Gastroesophageal sphincter (tissue), 4 donors: ENCODE measurements around the gene ST6GALNAC1. TPM values are rescaled to one million over a fixed set of nuclear protein-coding genes. Genes with fewer than 3 reads are reported as not detected.
A peak's percentile ranks its signal among the peaks of the same experiment; 100 is the strongest.

ENCODE experiments used
- ATAC-seq: fragments of 150-250 bp; one replicate; pipeline ENCODE4 v1.9.1; 2016; ENCODE audit warnings: mild to moderate bottlenecking, moderate library complexity
- H3K27ac ChIP-seq, 4 donors: fragments of 200-600 bp; sonication (generic) in 3 of 4; 1 replicate in 3 of 4; 2 replicates in 1 of 4; pipeline ENCODE4 v1.5.1; 2016 to 2019
- H3K27me3 ChIP-seq: fragments of 200-600 bp; sonication (generic); one replicate; pipeline ENCODE4 v1.5.1; 2019
- H3K36me3 ChIP-seq, 2 donors: fragments of 200-600 bp; sonication (generic); one replicate each; pipeline ENCODE4 v1.5.1; 2019; ENCODE audit warnings: control low read depth in 1 of 2
- H3K4me1 ChIP-seq, 3 donors: fragments of 200-600 bp; sonication (generic); 1 replicate in 2 of 3; 2 replicates in 1 of 3; pipeline ENCODE4 v1.5.1; 2016 to 2019; ENCODE audit warnings: control low read depth in 2 of 3
- H3K4me3 ChIP-seq, 2 donors: fragments of 200-600 bp; sonication (generic); one replicate each; pipeline ENCODE4 v1.5.1; 2019; ENCODE audit warnings: mild to moderate bottlenecking in 1 of 2, moderate library complexity in 1 of 2
- H3K9me3 ChIP-seq, 3 donors: fragments of 200-600 bp; sonication (generic); one replicate each; pipeline ENCODE4 v1.5.1; 2017 to 2019; ENCODE audit warnings: control low read depth in 2 of 3
- EP300 ChIP-seq: sonication (generic); formaldehyde crosslinking; IDR thresholded peaks from one replicate; pipeline ENCODE4 v1.6.1; 2017; ENCODE audit warnings: antibody characterized with exemption, mild to moderate bottlenecking
- POLR2A ChIP-seq, 2 donors: fragments of 450-650 bp; IDR thresholded peaks; one replicate each; pipeline ENCODE4 v1.6.1; 2017; ENCODE audit warnings: antibody characterized with exemption in 2 of 2, mild to moderate bottlenecking in 2 of 2, moderate library complexity in 1 of 2
- POLR2AphosphoS5 ChIP-seq: sonication (generic); formaldehyde crosslinking; IDR thresholded peaks from one replicate; pipeline ENCODE4 v1.6.1; 2017; ENCODE audit warnings: antibody characterized with exemption
- WGBS, 2 donors: methylation state at CpG; one replicate each; pipeline ENCODE4 v1.1.5; 2018; ENCODE audit warnings: low coverage in 1 of 2; 5-methylcytosine and 5-hydroxymethylcytosine counted together
- total RNA-seq, 4 donors: library from RNA; depleted of rRNA; stranded (reverse); fragments of >200 nt; gene quantifications; one replicate each; pipeline ENCODE4 v1.1.0, GENCODE V29; 2016
- TF ChIP-seq, protein P1 (sequence below), 4 experiments: fragments of 200-600 bp in 2 of 4; fragments of 450-650 bp in 2 of 4; sonication (generic) in 1 of 4; IDR thresholded peaks; one replicate each; pipeline ENCODE4 v1.5.1; 2017 to 2019; ENCODE audit warnings: antibody characterized with exemption in 4 of 4, mild to moderate bottlenecking in 2 of 4, moderate library complexity in 2 of 4

Gene ST6GALNAC1
- total RNA-seq, 4 donors from 2014 or later, result 0.47 to 9.6 (median 3.7) TPM

DNA sequence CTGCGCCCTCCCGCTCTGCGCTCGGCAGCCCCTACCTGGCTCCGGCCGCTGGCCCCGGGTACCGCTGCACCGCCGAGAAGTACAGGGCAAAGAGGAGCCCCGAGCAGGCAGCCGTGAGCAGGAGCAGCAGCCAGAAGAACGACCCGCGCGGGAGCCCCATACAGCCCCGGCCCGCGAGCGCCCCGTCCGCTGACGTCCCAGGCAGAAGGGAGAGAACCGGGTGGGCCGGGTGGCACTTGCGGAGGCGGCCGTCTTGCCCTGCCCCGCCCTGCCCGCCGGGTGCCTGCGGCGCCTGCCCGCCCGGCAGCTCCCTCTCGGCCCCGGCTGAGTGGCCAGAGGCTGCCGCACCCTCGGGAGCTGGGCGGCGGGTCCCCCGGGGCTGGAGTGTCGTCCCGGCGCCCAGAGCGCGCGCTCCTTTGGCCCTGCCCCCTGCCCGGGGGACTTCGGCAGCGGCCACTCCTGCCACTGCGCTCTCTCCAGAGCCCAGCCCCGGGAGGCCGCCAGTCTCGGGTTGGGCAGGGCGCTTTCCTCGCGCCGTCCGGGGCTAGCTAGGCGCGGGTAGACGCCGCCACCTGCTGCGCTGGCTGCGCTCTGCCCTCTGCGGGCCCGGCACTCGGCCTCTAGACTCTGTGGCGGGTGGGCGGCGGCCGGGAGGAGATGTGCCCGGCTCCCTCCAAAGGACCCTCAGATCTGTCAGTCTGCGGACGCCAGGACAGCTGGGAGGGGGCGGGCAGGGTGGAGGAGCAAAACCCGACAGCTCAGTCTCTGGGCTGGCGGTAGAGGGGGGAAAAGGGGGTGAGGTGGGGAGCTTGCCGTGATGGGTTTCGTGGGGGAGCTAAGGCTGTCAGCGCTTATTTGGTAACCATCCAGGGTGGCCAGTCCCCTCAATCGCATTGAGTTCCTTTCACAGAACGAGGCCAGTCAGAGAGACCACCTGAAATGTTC lies 57.6 kb downstream of the ST6GALNAC1 start, which contains the start of gene ST6GALNAC2:
Gene ST6GALNAC2, minus strand, starts transcription at position 212 of the 945 bp plus-strand sequence. Its CDS starts 52 bp downstream, at position 160.
- no peaks in the 10 kb centered on the region for H3K9me3 ChIP-seq
- no peaks in the 10 kb centered on the region for H3K36me3 ChIP-seq
- H3K27ac ChIP-seq, result peak within 1 kb of the TSS in 3 of 4 donors; percentile 51 to 76 (median 69)
- H3K4me3 ChIP-seq, result peak within 1 kb of the TSS; percentile 32 to 67
- TF ChIP-seq POLR2AphosphoS5 (no peak), POLR2A (IDR thresholded peaks at IDR 0.05) (peak; percentile 35 to 43)
- TF ChIP-seq, protein P1, sequence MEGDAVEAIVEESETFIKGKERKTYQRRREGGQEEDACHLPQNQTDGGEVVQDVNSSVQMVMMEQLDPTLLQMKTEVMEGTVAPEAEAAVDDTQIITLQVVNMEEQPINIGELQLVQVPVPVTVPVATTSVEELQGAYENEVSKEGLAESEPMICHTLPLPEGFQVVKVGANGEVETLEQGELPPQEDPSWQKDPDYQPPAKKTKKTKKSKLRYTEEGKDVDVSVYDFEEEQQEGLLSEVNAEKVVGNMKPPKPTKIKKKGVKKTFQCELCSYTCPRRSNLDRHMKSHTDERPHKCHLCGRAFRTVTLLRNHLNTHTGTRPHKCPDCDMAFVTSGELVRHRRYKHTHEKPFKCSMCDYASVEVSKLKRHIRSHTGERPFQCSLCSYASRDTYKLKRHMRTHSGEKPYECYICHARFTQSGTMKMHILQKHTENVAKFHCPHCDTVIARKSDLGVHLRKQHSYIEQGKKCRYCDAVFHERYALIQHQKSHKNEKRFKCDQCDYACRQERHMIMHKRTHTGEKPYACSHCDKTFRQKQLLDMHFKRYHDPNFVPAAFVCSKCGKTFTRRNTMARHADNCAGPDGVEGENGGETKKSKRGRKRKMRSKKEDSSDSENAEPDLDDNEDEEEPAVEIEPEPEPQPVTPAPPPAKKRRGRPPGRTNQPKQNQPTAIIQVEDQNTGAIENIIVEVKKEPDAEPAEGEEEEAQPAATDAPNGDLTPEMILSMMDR (IDR thresholded peaks at IDR 0.05), result peak in 3 of 4 experiments; percentile 6 to 62 (median 37)
- H3K4me1 ChIP-seq, result peaks cover 0 to 29% (median 10%) of the 10 kb centered on the region in 3 donors
- 0 to 4% methylated on average over 1 to 4 of the region's 84 CpGs for WGBS, 2 donors
- peak; percentile 81 for ATAC-seq
- peaks cover 57% of the 10 kb centered on the region for H3K27me3 ChIP-seq

DNA sequence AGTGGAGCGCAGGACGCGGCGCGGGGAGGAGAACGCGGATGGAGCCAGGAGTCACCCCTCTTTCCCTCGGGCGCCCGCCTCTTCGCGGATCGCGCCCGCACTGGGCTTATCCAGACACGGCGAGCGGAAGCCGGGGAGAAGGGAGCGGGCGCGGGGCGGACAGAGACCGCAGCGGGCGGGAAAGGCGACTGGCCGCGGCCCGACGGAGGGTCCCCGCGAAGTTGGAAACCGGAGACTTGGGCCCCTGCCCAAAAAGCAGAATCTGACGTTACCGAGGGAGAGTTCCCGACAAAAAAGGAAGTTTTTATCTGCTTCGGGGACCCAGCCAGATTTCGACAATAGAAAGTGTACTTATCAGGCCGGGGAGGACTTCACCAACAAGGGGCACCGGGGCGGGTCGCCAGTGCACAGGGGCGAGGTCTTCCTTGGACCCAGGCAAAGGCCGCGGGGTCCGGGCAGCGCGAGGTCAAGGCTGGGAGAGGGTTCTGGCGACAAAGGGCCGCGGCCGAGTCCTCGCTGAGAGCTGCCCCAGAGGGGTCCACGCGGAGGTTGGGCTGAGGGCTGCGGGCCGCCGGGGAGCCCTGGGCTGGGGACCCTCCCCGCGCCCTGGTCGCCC lies 58.4 kb downstream of the ST6GALNAC1 start:
- H3K27ac ChIP-seq, result peak overlapping the region in 3 of 4 donors; percentile 51 to 76 (median 69)
- peak; percentile 26 for ATAC-seq
- no peaks in the 10 kb centered on the region for H3K36me3 ChIP-seq
- 0% methylated on average over 1 of the region's 62 CpGs; no CpG with 5 or more reads in 1 of the 2 donors for WGBS, 2 donors
- peaks cover 51% of the 10 kb centered on the region for H3K27me3 ChIP-seq
- H3K9me3 ChIP-seq, result no peaks in the 10 kb centered on the region
- H3K4me3 ChIP-seq, result peak overlapping the region; percentile 32 to 67
- no peak for TF ChIP-seq POLR2AphosphoS5
- TF ChIP-seq, protein P1 (IDR thresholded peaks at IDR 0.05), result no peak
- no peak for TF ChIP-seq POLR2A (IDR thresholded peaks at IDR 0.05)
- TF ChIP-seq EP300, result no peak
- H3K4me1 ChIP-seq, result peaks cover 0 to 29% (median 10%) of the 10 kb centered on the region in 3 donors

DNA sequence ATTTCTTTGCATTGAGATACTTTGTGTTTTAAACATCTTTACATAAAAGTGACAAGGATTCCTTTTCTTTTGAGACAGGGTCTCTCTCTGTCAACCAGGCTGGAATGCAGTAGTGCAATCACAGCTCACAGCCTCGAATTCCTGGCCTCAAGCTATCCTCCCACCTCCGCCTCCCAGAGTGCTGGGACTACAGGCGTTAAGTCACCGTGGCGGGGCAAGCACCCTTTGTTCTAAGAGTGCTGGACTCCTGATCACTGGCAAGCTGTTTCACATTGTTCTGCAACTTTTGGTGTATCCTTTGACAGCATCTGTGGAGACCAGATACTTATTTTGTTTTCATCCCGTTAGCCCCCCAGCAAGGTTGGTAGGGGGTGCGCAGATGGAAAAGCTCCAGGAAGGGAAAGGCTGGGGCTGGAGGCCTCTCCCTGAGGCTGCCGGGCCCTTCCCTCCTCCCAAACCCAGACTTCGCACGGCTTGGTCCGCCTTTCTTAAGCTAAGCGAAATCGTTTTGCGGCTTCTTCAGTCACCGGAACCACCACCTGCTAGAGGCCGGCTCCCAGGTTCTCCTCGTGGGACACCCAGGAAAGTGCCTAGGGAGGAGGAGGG lies 59.0 kb downstream of the ST6GALNAC1 start:
- no peak for TF ChIP-seq EP300
- TF ChIP-seq POLR2AphosphoS5, result no peak
- no peak for TF ChIP-seq POLR2A (IDR thresholded peaks at IDR 0.05)
- TF ChIP-seq, protein P1 (IDR thresholded peaks at IDR 0.05), result no peak
- Histone ChIP-seq H3K36me3 (no peaks in the 10 kb centered on the region), H3K4me1 (peaks cover 0 to 29% (median 10%) of the 10 kb centered on the region in 3 donors), H3K4me3 (peak overlapping the region; percentile 32 to 67), H3K27ac (peak overlapping the region in 3 of 4 donors; percentile 51 to 76 (median 69)), H3K9me3 (no peaks in the 10 kb centered on the region), H3K27me3 (peaks cover 51% of the 10 kb centered on the region)
- 25 to 41% methylated on average over 8 of the region's 17 CpGs for WGBS, 2 donors
- ATAC-seq, result peak; percentile 18

DNA sequence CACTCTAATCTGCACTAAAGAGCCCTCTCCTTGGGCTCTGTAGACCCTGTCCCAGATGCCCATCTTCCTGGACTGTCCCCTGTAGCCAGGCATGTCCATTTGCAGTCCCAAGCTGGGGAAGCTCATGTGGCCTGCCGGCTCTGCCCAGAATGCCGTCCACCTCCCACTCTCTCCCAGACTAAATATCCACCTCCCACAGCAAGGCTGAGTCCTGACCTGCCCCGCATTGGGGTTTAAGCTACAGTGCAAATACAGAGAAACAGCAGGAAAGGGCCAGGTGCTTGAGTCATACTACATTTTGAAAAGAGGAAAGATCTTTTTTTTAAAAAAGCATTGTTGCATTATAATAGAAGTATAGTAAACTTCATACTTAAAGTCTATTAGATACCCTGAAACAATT lies 60.9 kb downstream of the ST6GALNAC1 start:
- H3K27ac ChIP-seq, result no peak overlapping the region
- H3K4me1 ChIP-seq, result peaks cover 0 to 29% (median 10%) of the 10 kb centered on the region in 3 donors
- H3K27me3 ChIP-seq, result peaks cover 35% of the 10 kb centered on the region
- ATAC-seq, result no peak
- 38% methylated on average over 1 of the region's 3 CpGs; no CpG with 5 or more reads in 1 of the 2 donors for WGBS, 2 donors
- no peaks in the 10 kb centered on the region for H3K9me3 ChIP-seq
- H3K36me3 ChIP-seq, result no peaks in the 10 kb centered on the region
- TF ChIP-seq POLR2AphosphoS5 (no peak), EP300 (no peak), POLR2A (IDR thresholded peaks at IDR 0.05) (no peak)
- TF ChIP-seq, protein P1 (IDR thresholded peaks at IDR 0.05), result no peak
- H3K4me3 ChIP-seq, result no peak overlapping the region
